ENCODE measurements around the gene PTPRD.
"Not testable (repeated sequence)": the region's sequence is repeated elsewhere in the genome, so short reads cannot be mapped to it uniquely, and the experiment has no call there.

Gene PTPRD

GRCh38 chr9:9938432-9938831, 674.4 kb downstream of the PTPRD start:
- DNase-seq (ENCODE audit: low read depth) = no peak
- TF ChIP-seq CTCF (IDR thresholded peaks at IDR 0.05; ENCODE audit: low read depth, low read length, missing control alignments) = no peak
- in situ Hi-C loops (cut with HindIII; ENCODE audit: low sequenced_read_pairs) = no loop called here
- H3K4me3 ChIP-seq (ENCODE audit: low read depth, low read length) = no peak overlapping the region

GRCh38 chr9:9931464-9931863, 681.3 kb downstream of the PTPRD start:
- in situ Hi-C loops (cut with HindIII; ENCODE audit: low sequenced_read_pairs); DNase-seq (ENCODE audit: low read depth); H3K4me3 ChIP-seq (ENCODE audit: low read depth, low read length): not testable (repeated sequence)

- no peak for DNase-seq (ENCODE audit: low read depth)
- in situ Hi-C loops (cut with HindIII; ENCODE audit: low sequenced_read_pairs) = no loop called here
Measured at GRCh38 chr9:9924376-9924775, 688.4 kb downstream of the PTPRD start.

DNA sequence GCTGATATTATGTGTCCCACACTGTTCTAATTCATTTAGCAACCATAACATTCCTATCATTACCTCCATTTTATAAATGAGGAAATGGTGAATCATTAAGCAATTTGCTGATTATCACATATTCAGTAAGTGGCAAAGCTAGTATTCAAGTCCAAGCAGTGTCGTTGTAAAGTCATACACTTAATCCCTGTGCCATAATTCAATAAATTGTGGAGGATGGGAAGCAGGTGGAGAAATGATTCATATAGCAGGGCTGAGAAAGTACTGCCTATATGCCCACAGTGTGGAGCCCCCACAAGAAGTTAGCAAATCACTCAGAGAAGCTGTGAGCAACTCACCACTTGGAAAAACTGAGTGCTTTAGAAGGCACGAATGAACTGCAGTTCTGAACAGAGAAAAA, 691.0 kb downstream of the PTPRD start:
- DNase-seq (ENCODE audit: low read depth) = no peak
- in situ Hi-C loops (cut with HindIII; ENCODE audit: low sequenced_read_pairs) = no loop called here
- no peak for TF ChIP-seq CTCF (IDR thresholded peaks at IDR 0.05; ENCODE audit: low read depth, low read length, missing control alignments)
- H3K4me3 ChIP-seq (ENCODE audit: low read depth, low read length) = no peak overlapping the region

More at GRCh38 chr9:9924376-9924775, 688.4 kb downstream of the PTPRD start:
- TF ChIP-seq CTCF (IDR thresholded peaks at IDR 0.05; ENCODE audit: low read depth, low read length, missing control alignments) = no peak
- H3K4me3 ChIP-seq (ENCODE audit: low read depth, low read length) = no peak overlapping the region

DNA sequence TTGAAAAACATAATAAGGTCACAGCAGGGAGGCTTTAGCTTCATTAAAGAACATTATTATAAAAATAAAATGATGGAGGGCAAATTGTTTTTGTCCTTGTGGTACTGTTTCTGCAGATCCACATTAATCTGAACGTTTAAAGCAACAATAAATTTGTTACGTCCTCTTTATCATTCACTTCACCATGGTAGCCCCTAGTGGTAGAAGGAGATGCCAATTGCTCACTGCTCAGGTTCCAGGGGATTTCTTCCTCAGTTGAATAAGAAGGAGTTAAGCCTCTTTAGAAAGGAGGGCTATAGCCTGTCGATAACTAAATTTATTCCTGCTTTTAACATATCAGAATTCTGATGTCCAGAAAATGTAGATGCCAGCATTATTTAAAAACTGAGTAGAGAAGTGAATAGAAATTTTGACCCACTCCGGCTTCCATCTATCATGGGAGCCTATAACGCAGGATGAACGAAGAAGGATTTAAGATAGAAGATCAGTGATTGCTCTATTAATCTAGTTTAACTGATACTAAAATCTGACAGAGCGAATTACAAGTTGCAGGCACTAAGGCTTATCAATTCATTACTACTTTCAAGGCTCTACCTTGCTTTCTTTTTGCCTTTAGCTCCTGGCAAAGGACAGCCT, 692.3 kb downstream of the PTPRD start:
- TF ChIP-seq CTCF (IDR thresholded peaks at IDR 0.05; ENCODE audit: low read depth, low read length, missing control alignments) = peak; percentile 53
- no peak for DNase-seq (ENCODE audit: low read depth)
- in situ Hi-C loops (cut with HindIII; ENCODE audit: low sequenced_read_pairs) = no loop called here
- H3K4me3 ChIP-seq (ENCODE audit: low read depth, low read length) = no peak overlapping the region

GRCh38 chr9:9919174-9919775, 693.5 kb downstream of the PTPRD start:
- H3K4me3 ChIP-seq (ENCODE audit: low read depth, low read length) = no peak overlapping the region
- no peak for TF ChIP-seq CTCF (IDR thresholded peaks at IDR 0.05; ENCODE audit: low read depth, low read length, missing control alignments)
- DNase-seq (ENCODE audit: low read depth) = no peak
- in situ Hi-C loops (cut with HindIII; ENCODE audit: low sequenced_read_pairs) = no loop called here

- no peak overlapping the region for H3K4me3 ChIP-seq (ENCODE audit: low read depth, low read length)
- no peak for TF ChIP-seq CTCF (IDR thresholded peaks at IDR 0.05; ENCODE audit: low read depth, low read length, missing control alignments)
- DNase-seq (ENCODE audit: low read depth) = no peak
- in situ Hi-C loops (cut with HindIII; ENCODE audit: low sequenced_read_pairs) = no loop called here
Measured at GRCh38 chr9:9917400-9917799, 695.4 kb downstream of the PTPRD start.
